T-helper 1 cell treated with Interleukin-12 subunit alpha and Interleukin-12 subunit beta and Interleukin-4 antibody, amounts not matched to agents 30 ng/mL and 1 ng/mL, for 36 hours (primary cell): ENCODE results near the gene SLC23A3. TPM values are rescaled to one million over a fixed set of nuclear protein-coding genes. Genes with fewer than 3 reads are reported as not detected.

Experiments used
- intact Hi-C: fragments of 100-400 bp; cut with micrococcal nuclease; formaldehyde crosslinking; loops from one replicate; pipeline ENCODE4 v1.15.1; 2024
- total RNA-seq: library from RNA; stranded (reverse); gene quantifications from 2 replicates; pipeline ENCODE4 v1.2.3, GENCODE V29; 2022

Gene SLC23A3
- total RNA-seq, 1 donor from 2014 or later: 2.5 TPM

DNA sequence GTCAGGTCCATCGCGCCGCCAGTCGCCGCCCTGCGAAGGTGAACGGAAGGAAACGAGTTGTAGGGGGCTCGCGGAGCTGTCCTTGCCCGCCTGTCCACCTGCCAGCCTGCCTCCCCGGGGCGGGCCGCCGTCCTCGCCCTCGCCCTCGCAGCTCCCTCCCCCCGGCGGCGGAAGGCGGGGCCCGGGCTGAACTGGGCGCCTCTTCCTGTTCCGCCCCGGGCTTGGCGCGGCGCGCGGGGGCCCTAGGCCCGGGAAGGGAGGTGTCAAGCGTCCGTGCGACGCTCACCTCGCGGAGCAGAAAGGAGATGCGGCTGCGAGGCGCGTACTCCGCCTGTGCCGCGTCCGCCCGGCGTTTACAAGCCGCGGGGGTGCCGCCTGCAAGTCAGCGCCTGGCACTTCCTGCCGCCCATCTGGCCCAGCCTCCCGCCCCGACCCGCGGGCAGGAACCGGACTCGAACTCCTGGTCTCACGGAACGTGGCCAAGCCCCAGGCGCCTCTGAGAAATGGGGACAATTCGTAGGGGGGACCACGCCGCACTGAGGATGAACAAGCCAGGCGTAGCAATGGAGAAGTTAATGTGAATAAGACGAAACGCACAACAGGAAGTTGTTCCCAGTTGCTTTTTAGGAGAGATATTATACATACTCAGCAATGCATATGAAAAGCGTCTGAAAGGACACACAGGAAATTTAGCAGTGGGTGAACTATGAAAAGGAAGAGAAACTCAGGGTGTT is 7.2 kb upstream of the SLC23A3 start, which contains the start of gene CNPPD1:
Gene CNPPD1 (minus strand): TSS at position 108 of the 734 bp plus-strand sequence. CDS start 97 bp downstream, at position 11.
- intact Hi-C loops: loop anchor here (1.0 to 5.0 kb wide), 14 partner anchors 17 to 960 kb away; partner anchors contain the start of genes AAMP, ABCB6, ARPC2 and CNOT9

DNA sequence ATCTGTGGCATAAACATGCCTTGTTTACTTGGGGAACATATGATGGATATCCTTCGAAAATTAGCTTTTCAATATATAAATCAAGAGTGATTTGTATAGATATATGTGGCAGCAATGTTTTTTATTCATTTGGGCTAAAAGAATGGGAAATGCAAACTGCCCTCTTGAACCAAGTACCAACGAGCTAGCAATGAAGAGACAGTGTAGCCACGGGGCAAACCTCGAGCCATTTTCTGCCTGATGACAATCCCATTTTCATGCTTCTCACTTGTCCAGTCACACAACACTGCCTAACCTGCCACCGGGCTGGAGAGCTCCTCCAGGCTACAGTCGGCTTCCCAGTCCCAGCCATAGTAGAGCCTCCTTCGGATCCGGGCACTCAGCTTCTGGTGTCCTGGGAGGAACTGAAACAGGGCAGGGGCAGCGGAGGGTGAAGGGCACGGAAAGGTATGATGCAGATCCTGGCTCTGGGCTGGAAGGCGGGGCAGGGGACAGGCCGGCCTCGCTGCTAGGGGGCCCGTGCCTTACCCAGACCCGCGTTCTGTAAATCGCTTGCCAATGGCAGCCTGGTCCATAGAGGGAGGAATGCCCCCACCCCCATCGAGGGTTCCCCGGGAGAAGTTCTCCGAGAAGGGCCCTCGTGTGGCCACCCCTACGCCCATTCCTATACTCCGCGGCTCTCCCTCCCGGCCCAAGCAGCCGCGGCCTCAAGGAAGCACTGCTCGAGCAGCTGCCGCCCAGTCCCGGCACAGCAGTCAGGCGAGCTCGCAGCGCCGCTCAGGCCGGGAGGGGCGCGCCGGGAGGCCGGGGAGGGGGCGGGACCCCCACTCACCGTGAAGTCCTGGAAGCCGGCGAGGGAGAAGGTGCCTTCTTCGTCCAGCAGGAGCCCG is 6.3 kb upstream of the SLC23A3 start:
- intact Hi-C loops: loop anchor here (1.0 to 5.0 kb wide), 9 partner anchors 43 to 959 kb away; partner anchors contain the start of genes ABCB6, ARPC2, CNOT9 and CTDSP1

DNA sequence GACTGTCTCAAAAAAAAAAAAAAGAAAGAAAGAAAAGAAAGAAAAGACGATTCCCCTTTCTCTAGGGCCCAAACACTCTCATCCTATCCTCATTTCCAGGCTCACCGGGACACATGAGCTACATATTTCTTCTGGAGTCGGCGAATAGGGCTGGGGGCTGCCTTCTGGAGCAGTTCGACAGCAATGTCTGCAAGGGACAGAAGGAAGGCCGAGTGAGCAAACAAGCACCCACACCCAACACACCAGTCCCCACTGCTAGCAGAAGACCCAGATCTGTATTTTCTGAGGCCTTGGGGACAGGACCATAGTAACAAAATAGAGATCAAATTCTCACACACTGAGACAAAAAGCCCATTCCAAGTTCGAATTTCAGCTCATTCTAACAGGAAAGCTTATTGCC is 5.7 kb upstream of the SLC23A3 start:
- intact Hi-C loops: loop anchor here (5.0 kb wide), 3 partner anchors 503 to 958 kb away; partner anchors contain the start of genes ARPC2, CTDSP1, RNF25 and STK36

DNA sequence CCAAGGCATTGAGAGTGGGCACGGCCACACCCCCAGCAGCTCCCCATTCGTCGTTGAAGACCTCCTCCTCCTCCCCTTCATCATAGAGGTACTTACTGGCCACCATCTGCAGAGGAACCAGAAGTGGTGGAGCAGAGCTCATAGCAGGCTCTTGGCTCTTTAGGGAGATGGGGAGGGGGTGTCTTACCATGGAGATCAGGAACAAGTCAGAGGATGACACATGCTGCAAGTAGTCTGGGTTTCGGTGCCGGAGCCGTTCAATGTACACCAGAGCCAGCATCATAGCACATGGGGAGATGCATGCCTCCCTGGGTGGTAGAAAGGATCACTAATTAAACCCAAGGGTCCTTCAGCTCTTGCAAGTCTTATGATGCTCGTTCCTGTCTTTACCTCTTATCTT is 5.0 kb upstream of the SLC23A3 start:
- intact Hi-C loops: loop anchor here (5.0 kb wide), 3 partner anchors 502 to 958 kb away; partner anchors contain the start of genes ARPC2, CTDSP1, RNF25 and STK36

DNA sequence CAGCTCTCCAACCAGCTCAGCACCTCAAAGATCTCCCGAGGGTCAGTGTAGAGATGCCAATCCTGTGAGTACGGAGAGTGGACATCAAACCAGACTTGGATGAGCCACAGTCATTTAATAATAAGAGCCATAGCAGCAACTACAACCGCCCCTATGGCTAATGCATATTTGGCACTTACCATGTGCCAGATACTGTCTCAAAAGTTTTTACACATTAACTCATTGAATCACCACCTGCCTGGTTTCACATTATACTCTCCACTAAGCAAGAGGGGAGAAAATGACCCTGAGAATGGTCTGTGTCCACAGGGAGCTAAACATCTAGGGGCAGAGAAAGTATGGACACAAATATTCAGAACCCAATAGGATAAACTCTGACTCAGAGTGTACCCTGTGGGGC is 4.3 kb upstream of the SLC23A3 start:
- intact Hi-C loops: no loop called here

DNA sequence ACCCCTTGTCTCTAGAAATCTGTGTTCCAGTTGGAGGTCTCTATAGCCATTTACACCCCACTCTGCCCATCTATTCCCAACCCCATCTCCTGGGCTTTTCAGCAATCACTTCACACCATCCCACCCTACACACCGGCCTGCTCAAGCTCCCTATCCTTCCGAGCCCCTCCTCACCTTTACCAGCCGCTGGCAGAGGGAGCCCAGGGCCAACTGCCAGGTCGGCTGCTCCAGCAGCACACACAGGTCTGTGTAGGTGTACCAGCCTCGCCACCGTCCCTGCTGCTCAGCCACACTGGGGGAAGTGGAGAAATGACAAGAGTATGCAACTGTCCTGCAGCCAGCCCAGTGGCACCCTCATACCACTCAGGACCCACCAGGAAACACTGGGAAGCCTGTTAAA is 3.3 kb upstream of the SLC23A3 start:
- intact Hi-C loops: no loop called here

DNA sequence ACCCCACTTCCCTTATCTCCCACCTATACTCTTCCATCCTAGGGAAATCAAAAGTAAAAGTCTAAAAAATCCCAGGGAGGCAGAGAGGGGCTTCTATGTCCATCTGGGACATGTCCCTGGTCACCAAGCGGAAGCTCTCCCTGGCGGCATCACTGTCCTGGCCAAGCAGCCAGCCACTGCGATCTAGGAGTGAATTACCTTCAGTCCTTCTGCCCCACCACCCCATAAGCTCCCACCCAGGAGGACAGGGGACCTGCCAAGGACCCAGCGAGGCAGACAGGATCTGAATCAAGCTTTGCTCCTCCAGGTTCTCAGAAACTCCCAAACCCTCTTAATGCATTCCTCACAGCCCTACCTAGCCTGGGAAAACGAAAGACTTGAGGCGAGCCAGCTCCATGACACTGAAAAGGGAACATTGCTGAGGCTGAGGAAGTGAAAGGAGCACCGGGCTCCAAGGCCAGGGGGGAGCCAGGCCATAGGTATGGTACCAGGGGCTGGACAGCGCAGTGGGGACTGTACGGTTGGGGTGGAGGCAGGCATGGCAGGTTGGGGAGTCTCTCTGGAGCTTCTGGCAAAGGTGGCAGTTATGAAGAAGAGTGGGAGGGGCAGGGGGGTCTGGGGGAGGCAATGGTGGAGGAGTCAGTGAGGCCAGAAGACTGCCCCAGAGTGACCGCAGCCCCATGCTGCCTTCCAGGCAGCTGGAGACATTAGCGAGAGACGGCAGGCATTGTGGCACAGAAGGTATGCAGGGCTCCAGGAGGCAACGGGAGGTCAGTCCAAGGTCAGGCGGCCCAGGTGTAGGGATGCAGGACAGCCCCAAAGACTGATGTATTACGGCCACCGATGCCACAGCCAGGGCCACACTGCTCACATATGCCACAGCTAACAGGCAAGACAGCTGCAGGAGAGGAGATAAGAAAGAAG is 2.7 kb upstream of the SLC23A3 start:
- intact Hi-C loops: no loop called here

DNA sequence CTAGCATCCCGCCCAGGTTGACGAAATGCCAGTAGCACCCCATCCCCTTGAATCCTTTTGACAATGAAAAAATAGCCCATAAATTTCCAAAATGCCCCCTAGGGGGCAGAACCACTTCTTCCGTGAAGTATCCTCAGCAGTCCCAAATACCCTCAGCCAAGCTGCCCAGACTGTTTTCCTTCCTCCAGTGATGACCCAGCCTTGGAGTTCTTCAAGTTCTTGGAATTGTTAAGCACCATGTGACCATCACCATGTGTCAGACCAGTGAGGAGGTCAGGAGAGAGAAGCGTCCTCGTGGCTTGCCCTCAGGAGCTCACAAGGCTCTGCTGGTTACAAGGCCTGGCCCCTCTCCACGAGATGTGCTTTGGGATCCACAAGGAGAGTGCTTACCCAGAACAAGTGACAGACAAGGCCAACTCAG is 1.4 kb upstream of the SLC23A3 start:
- intact Hi-C loops: loop anchor here (1.0 kb wide), 3 partner anchors 11 to 127 kb away; partner anchors contain the start of gene NHEJ1

DNA sequence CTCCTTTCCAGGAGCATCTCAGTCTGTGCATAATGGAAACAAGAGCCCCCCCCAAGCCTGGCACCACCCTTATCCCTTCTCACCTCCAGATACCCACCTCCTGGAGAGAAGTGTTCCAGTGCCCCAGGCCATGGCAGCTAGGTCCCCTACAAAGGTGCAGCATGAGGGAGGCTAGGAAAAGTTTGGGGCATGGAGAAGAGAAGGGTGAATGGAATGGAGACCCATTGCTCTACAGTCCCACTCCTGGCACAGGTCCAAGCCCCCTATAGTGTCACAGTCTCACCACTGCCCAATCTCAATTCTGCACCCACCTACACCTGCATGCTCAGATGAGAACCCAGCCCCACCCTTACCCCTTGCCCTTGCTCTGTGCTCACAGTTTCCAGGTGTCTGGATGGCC is 897 bp downstream of the SLC23A3 start:
- intact Hi-C loops: no loop called here

DNA sequence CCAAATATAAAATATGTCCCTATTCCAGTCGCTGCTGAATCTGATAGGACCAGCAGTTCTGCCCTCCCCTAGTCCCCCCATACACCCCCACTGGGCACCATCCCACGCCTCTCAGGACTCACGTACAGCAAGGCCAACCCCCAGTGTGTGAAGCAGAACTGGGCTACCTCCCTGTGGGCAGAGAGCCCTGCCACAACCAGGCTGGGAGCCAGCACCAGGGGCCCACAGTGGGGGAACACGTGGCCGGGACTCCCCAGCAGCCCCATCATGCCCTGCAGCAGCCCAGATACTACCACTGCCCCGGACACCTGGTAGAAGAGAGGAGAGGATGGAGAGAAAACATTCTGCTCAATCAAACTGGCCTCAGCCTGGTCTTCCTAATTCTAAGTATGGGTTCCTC is 1.3 kb downstream of the SLC23A3 start:
- intact Hi-C loops: no loop called here

DNA sequence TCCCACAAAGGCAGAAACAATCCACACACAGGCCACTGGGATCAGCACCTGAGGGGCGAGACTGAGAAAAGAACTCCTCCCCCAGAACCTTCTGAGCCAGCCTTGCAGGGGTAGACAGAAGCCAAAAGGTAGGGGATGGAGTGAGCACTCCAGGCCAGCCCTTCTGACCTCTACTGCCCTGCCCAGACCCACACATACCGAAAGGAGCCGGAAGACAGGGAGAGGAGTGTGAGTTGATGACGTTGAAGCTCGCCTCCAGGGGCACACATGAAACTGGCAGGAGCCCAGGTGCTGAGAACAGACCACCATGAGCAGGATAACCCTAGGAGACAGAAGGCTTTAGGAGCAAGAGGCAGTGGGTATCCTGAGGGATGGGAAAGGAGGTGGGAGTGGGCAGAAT is 1.8 kb downstream of the SLC23A3 start:
- intact Hi-C loops: no loop called here

DNA sequence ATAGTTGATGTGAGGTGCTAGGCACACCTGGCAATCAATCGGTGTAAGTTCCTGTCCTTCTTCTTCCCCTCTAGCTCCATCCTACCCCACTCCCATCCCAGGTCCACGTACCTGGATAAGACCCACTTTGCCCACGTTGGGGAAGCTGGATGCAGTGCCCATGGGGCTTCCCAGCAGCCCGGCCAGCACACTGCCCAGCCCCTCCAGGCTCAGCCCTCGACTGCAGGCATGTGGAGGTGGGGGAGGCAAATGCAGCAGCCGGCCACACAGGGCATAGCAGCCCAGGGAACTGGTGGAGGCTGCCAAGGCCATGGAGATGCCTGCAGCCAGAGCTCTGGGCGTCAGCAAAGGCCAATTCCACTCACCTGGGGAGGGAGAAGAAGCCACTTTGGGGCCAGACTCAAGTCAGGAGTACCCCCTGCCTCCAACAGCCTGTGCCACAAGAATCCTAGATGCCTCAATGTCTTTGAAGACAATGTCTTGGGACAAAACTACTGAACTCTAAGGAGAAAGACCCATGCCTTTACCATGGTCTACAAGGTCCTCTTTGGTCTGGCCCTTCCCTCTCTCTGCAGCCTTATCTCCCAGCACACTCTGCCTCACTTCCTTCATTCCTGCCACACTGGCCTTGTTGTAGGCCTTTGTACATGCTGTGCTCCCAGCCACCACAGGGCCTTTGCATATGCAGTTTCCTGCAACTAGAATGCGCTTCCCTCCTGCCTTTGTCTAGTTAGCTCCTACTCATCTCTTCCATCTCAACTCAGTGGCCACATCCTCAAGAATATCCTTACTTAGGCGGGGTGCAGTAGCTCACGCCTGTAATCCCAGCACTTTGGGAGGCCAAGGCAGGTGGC is 4.5 kb downstream of the SLC23A3 start:
- intact Hi-C loops: no loop called here

DNA sequence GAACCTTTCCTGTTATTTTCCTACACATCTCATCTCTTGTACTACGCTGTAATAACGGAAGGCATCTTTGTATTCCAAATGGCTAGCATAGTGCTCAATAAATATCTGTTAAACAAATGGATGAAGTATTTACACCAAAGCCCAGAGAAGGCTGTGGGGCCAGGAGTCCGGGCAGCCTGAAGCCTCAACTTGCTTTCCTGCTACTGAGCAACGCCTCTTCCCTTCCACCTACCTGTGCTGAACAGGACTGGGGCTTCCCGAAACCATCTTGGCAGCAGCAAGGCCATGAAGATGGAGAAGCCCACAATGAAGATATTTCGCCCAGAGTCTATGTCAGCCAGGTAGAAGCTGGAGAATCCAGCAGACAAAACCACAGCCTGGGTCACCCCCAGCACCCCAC is 6.7 kb downstream of the SLC23A3 start:
- intact Hi-C loops: loop anchor here (5.0 kb wide), 5 partner anchors 379 to 946 kb away; partner anchors contain the start of genes ARPC2, CHPF, CTDSP1 and TMEM198

DNA sequence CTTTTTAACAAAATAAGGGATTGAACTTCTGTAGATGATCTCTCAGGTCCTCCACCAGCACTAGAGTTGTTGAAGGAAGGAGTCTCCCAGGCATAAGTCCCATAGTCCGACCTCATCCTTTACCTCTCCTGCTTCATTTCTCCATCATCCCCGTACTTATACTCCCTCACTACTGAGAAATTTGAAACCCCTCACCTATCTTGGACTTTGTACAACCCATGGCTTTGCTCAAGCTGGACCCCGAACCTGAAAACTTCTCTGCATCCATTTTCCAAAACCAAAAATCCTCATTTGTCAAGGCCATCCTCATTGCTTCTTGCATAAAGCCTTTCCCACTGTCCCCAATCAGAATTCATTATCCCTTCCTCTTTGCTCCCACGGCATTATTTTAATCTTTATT is 8.7 kb downstream of the SLC23A3 start:
- intact Hi-C loops: loop anchor here (2.0 to 5.0 kb wide), 6 partner anchors 58 to 944 kb away; partner anchors contain the start of genes ABCB6, ARPC2, CHPF and CTDSP1

DNA sequence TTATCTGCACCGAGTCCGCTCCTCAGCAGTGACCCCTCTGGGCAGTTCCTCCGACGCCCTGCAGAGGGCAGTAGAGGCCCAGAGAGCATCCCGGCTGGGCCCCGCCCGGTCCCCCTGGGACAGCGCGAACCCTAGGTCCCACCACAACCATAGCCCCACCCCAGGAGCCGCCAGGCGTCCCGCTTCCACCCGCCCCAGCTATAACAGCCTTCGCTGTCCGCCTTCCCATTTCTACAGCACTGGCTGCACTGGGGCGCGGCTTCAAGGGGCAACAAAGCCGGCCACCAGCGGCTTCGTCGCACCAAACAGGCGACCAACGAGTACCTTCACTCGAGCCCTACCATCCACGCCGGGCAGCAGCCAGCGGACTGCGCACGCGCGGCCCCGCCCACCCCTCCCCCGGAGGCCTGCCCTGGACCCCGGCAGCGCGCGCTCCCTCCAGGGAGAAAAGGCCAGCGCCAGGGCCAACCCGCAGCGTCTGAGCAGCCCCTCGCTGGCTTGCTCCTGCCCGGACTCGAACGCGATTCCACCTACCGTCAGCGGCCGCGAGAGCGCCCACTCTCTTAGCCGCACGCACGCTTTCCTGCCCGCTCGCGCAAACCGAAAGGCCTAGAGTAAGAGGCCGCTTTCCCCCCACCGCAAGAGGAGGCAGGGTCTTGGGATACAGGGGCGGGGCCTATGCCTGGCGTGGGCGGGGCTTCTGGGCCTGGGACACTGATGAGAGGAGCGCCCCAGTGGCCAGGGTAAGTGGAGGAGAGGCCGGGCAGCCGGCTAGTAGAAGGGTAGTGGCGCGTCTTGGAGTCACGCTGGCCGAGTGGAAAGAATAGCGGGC is 9.4 kb downstream of the SLC23A3 start, which contains the start of gene NHEJ1:
Gene NHEJ1 (minus strand): TSS at position 630 of the 832 bp plus-strand sequence. CDS start 2,453 bp downstream, outside the sequence.
- intact Hi-C loops: loop anchor here (1.0 to 5.0 kb wide), 21 partner anchors 11 to 943 kb away; partner anchors contain the start of genes ABCB6, ANKZF1, ARPC2 and ATG9A

DNA sequence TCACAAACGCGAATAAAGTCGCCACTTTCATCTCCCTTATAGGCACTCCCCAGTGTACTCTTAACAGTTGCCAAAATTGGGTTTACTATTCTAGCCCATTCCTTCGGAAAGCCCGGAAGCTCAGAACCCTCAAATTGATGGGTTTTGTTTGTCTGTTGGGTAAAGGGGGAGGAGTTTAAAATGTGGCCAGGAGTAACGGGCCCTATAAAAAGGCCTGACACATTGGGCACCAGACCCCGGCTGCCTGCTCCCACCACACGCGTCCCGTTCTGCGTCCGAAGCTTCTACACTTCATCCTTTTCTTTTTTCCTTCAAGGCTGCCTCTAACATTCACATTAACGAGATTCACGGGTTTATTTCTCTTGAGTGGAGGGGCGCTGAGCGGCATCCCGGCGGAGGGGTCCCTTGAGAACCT is 10.1 kb downstream of the SLC23A3 start:
- intact Hi-C loops: loop anchor here (1.0 to 5.0 kb wide), 22 partner anchors 12 to 942 kb away; partner anchors contain the start of genes ABCB6, ANKZF1, ARPC2 and ATG9A

DNA sequence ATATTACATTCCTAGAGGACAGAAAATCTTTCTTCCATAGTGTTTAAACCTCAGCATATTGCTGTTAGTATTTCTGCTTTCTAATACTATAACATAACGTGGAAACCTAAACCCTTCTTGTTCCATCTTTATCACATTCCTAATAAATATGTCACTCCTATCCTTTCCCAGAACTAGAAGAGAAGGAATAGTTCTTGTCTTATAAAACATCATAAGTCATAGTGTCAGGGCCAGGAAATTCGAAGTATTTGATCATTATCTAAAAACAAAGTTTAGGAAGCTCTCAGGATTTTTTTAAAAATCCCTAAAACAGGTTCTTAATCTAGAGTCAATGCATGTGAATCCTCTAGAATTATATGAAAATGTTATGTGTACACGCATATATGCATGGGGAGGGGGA is 11.2 kb downstream of the SLC23A3 start:
- intact Hi-C loops: loop anchor here (5.0 kb wide), 1 partner anchor 306 kb away; no protein-coding TSS in a partner anchor

DNA sequence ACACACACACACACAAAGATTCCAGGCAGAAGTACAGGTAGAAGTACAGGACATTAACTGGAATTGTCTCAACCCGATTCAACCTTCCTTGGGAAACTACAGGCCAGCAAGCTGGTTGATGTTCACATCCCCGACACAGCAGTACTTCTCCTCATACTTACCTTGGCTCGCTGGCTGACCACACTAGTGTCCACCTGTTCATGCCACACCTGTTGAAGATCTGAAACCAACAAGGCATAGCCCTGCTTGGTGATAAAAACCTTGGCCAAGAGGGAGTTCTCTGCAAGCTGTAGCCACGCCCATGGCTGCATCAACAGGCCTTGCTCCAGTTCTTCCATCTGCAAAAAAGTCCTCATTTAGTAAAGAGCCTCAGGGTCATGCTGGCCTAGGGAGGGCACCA is 11.8 kb downstream of the SLC23A3 start:
- intact Hi-C loops: loop anchor here (5.0 kb wide), 1 partner anchor 306 kb away; no protein-coding TSS in a partner anchor
